Measurements from ENCODE around the gene PIH1D1.
"Not testable (repeated sequence)": the region's sequence is repeated elsewhere in the genome, so short reads cannot be mapped to it uniquely, and the experiment has no call there.

The PIH1D1 gene

DNA sequence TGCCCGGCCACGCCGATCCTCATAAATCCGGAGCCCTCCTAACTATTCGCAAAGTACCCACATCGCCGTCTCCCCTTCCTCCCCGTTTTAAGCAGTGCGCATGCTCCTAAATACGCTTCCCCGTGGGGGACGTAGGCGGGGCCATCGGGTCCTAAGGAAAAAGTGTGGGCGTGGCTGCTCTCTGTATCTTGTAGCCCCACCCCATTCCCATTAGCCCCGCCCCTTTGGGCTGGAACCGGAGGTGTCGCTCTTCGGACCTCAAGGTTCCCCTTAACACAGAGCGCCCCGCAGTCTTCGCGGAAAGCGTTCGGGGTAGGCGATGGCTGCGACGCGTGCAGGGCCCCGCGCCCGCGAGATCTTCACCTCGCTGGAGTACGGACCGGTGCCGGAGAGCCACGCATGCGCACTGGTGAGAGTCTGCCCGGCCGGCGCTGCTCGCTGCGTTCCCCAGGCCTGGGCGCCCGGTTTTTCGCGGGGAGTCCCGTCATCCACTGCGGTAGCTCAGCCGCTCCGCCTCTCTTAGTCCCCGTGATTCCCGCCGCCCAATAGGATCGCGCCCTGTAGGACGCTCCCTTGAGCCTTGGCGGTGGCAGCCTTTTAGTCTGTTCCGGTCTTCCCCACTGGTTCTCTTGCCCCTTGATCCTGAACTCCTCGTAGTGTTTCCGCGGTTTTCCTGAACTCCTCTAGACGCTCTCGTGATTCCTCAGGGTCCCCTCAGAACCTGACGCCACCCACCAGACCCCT is 1.6 kb upstream of the PIH1D1 start, which contains the start of gene ALDH16A1:
TSS of gene ALDH16A1 (plus strand) at position 213 of the 744 bp plus-strand sequence. CDS start at position 320, 107 bp downstream.
- DNase-seq = peak; percentile 98

- DNase-seq = no peak
Observed at GRCh38 chr19:49450405-49450804, 1.2 kb downstream of the PIH1D1 start.

DNA sequence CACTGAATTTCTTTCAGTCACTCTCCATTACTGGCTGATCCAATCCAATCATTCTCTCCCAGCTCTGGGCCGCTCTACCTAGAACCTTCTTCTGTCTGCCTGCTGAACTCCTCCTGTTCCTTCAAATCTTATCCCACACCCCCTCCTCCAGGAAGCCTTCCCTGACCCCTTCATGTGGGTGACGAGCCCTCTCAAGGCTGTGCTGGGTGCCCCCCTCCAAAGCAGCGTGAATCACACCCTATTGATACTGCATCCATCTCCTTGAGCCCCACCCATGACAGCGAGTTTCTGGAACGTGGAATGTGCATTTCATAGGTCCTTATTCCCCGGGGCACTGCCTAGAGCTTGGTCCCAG is 3.2 kb downstream of the PIH1D1 start:
- DNase-seq = no peak

- DNase-seq = no peak
Observed at GRCh38 chr19:49447485-49448431, 3.9 kb downstream of the PIH1D1 start.

DNA sequence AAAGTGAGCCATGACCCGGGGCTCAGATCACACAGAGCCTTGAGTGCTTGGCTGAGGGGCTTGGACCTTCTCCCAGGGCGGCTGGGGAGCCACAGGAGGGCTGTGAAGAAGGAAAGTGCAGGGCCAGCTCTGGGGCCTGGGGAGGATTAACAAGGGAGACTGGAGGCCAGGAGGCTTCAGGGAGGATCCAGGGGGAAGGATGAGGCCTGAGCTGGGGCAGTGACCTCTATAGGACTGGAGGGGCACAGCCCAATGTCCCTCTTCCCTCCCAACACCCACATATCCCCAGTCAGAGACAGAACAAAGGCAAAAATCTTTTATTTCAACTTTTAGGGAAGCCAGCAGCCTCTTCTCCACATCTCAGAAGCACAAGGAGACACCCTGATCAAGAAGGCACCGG is 5.6 kb downstream of the PIH1D1 start:
- no peak for DNase-seq

GRCh38 chr19:49444100-49444700 is 7.4 kb downstream of the PIH1D1 start:
- not testable (repeated sequence) for DNase-seq

GRCh38 chr19:49443366-49444099 is 8.1 kb downstream of the PIH1D1 start:
- DNase-seq = peak; percentile 92 to 93

GRCh38 chr19:49442771-49443365 is 8.7 kb downstream of the PIH1D1 start:
- peak; percentile 42 to 65 for DNase-seq

GRCh38 chr19:49442354-49442753 is 9.3 kb downstream of the PIH1D1 start:
- DNase-seq = no peak

DNA sequence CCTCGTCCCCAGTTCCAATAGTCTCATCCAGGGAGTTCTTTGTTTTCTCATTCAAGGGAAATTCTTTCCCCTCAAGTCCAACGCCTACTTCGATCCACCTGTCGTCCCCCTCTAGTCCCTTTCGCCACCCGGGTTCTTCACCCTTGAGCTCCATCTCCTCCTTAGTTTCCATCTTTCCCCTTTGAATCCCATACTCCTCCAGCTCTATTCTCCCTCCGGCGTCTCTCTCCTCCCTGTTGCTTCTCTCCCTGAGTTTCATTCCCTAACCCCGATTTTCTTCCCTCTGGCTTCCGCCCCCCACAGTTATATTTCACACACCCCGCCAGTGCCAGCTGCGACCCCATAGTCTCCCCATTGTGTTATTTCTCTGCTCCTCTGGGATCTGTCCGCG is 9.7 kb downstream of the PIH1D1 start:
- DNase-seq = no peak

GRCh38 chr19:49441210-49441959 is 10.2 kb downstream of the PIH1D1 start, which contains the start of gene SLC17A7:
Gene SLC17A7 (minus strand): TSS chr19:49441527. CDS start chr19:49441379, 148 bp downstream.
- DNase-seq = peak; percentile 41 to 60

- no peak for DNase-seq
Observed at GRCh38 chr19:49440439-49441209, 11.0 kb downstream of the PIH1D1 start.

DNA sequence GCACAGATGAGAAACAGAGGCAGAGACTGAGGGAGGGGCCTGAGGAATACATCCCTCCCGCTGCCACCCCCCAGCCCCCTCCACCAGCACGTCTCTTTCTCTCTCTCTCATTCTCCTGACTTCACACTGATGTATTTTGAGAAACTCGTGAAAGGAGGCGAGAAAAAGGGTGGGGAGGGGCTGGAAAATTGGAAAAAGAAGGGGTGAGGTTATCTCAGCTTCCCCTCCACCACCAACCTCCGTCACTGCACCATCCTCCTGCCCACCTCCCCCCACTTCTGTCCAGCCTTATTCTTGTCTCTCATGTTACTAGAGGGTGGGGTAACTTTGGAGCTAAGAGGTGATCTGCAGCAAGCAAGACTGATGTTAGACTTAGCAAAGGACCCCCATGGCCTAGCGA is 11.8 kb downstream of the PIH1D1 start:
- DNase-seq = no peak

- DNase-seq = no peak
Observed at GRCh38 chr19:49438261-49438660, 13.4 kb downstream of the PIH1D1 start.

GRCh38 chr19:49437231-49437630 is 14.4 kb downstream of the PIH1D1 start:
- DNase-seq = no peak

DNA sequence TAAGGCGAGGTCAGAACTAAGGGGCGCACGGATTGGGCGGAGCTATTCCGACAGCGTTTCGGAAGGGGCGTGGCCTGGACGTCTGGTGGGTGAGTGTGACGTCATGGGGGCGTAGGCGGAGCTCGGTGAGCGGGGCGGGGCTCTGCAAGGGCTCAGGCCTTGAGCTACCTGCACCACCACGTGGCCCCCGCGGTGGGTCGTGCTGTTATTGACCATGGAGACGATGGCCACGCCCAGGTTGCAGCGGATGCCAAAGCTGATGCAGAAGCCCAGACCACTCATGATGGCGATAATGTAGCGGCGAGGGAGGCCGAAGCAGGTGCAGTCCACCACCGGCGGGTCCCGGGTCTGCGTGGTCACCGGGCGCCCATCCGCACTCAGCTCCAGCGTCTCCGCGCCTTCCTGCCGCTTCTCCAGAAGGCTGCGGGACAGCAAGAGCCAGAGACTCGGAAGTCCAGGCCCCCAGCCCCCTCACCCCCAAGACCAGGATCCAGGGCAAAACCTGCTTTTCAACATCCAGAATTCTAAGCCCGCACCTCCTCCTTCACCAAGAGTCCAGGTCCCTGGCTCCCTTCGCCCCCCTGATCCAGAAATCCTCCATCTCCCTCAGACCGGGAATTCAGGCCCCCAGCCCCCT is 15.1 kb downstream of the PIH1D1 start:
- DNase-seq = peak; percentile 55 to 63

DNA sequence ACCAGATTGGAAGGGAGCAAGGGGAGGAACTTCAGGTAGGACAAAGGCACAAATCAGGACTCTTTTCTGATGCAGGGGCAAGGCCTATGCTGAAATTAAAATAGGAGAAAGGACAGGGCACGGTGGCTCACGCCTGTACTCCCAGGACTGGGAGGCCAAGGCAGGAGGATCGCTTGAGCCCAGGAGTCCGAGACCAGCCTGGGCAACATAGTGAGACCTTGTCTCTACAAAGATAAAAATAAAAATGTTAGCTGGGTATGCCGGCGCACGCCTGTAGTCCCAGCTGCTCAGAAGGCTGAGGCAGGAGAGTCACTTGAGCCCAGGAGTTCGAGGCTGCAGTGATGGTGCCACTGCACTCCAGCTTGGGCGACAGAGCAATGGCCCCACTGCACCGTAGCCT is 15.9 kb downstream of the PIH1D1 start:
- no peak for DNase-seq

DNA sequence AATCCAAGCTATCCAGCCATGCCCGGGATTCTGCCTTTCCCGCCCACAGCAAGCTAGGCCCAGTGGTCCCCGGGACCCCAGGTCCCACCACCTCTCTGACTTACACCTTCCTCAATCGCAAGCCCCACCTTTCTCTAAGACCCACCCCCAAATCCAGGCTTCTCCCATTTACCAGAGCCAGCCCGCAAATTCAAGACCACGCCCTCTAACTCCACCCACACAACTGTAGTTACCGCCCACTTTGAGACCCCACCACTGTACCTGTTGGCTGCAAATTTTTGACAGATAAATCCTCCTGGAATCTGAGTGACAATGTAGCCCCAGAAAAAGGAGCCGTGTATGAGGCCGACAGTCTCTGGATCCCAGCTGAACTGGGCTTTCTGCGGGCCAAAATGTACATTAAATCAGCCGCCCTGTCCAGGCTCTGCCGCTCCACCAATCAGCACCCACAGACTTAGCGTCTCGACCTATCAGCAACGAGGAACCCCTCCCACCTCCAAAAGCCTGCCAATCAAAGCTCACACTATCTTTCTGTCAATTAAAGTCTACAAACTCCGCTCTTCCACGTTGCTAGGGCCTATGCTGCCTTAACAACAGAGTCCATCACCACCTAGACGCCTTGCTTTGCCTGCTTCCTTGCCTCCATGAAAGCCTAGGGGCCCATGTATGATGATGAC is 16.6 kb downstream of the PIH1D1 start:
- DNase-seq = no peak

- DNase-seq = no peak
Observed at GRCh38 chr19:49433240-49433901, 18.2 kb downstream of the PIH1D1 start.
